SK-N-SH treated with all-trans-retinoic acid at 6 μM for 48 hours (cell line): Measurements from ENCODE around the gene EPS8.

ENCODE experiments used
- CREB5 ChIP-seq: fragments of 250-450 bp; sonication (Bioruptor Pico); IDR thresholded peaks from 2 replicates; pipeline ENCODE4 v1.5.1; 2020; ENCODE audit warnings: low read depth, mild to moderate bottlenecking, moderate library complexity
- CSDC2 ChIP-seq: fragments of 250-450 bp; sonication (Bioruptor Pico); IDR thresholded peaks from 2 replicates; pipeline ENCODE4 v1.5.0; 2020; ENCODE audit warnings: mild to moderate bottlenecking, moderate library complexity
- ESRRG ChIP-seq: fragments of 250-450 bp; sonication (Bioruptor Pico); IDR thresholded peaks from 2 replicates; pipeline ENCODE4 v1.6.1; 2021; ENCODE audit warnings: mild to moderate bottlenecking
- GLIS3 ChIP-seq: fragments of 250-450 bp; sonication (Bioruptor Pico); IDR thresholded peaks from 2 replicates; pipeline ENCODE4 v1.5.0; 2020; ENCODE audit warnings: mild to moderate bottlenecking, moderate library complexity
- ISL1 ChIP-seq: fragments of 250-450 bp; sonication (Bioruptor Pico); IDR thresholded peaks from 2 replicates; pipeline ENCODE4 v2.1.2; 2022; ENCODE audit warnings: mild to moderate bottlenecking, moderate library complexity
- OSR1 ChIP-seq: fragments of 250-450 bp; sonication (Bioruptor Pico); IDR thresholded peaks from 2 replicates; pipeline ENCODE4 v1.8.0; 2022; ENCODE audit warnings: moderate library complexity, mild to moderate bottlenecking, inconsistent platforms
- RARB ChIP-seq: fragments of 250-450 bp; sonication (Bioruptor Pico); IDR thresholded peaks from 2 replicates; pipeline ENCODE4 v1.8.0; 2021; ENCODE audit warnings: mild to moderate bottlenecking, moderate library complexity
- TCF4 ChIP-seq: fragments of 250-450 bp; sonication (Bioruptor Pico); IDR thresholded peaks from 2 replicates; pipeline ENCODE4 v1.8.0; 2021; ENCODE audit warnings: mild to moderate bottlenecking, moderate library complexity, borderline replicate concordance
- TOX ChIP-seq: fragments of 250-450 bp; sonication (Bioruptor Pico); IDR thresholded peaks from 2 replicates; pipeline ENCODE4 v1.8.0; 2021; ENCODE audit warnings: mild to moderate bottlenecking, moderate library complexity, borderline replicate concordance
- ZC3H10 ChIP-seq: fragments of 250-450 bp; sonication (Bioruptor Pico); IDR thresholded peaks from 2 replicates; pipeline ENCODE4 v1.5.1; 2021; ENCODE audit warnings: mild to moderate bottlenecking, moderate library complexity
- ZFP3 ChIP-seq: fragments of 250-450 bp; sonication (Bioruptor Pico); IDR thresholded peaks from 2 replicates; pipeline ENCODE4 v1.5.0; 2020; ENCODE audit warnings: mild to moderate bottlenecking, moderate library complexity
- ZFP30 ChIP-seq: fragments of 450-650 bp; formaldehyde crosslinking; IDR thresholded peaks from 2 replicates; pipeline ENCODE4 v1.5.0; 2022; ENCODE audit warnings: mild to moderate bottlenecking, moderate library complexity
- ZNF8 ChIP-seq: fragments of 450-650 bp; formaldehyde crosslinking; IDR thresholded peaks from 2 replicates; pipeline ENCODE4 v1.5.0; 2020; ENCODE audit warnings: mild to moderate bottlenecking, moderate library complexity
- TF ChIP-seq, protein P1 (sequence below): fragments of 250-450 bp; sonication (Bioruptor Pico); IDR thresholded peaks from 2 replicates; pipeline ENCODE4 v1.8.0; 2020; ENCODE audit warnings: mild to moderate bottlenecking, moderate library complexity, borderline replicate concordance

GRCh38 chr12:15752785-15753184 lies 36.4 kb downstream of the EPS8 start:
- TF ChIP-seq ZFP30 (CRISPR knock-in tag), result no peak
- no peak for TF ChIP-seq ZFP3 (CRISPR knock-in tag)
- TF ChIP-seq, protein P1, sequence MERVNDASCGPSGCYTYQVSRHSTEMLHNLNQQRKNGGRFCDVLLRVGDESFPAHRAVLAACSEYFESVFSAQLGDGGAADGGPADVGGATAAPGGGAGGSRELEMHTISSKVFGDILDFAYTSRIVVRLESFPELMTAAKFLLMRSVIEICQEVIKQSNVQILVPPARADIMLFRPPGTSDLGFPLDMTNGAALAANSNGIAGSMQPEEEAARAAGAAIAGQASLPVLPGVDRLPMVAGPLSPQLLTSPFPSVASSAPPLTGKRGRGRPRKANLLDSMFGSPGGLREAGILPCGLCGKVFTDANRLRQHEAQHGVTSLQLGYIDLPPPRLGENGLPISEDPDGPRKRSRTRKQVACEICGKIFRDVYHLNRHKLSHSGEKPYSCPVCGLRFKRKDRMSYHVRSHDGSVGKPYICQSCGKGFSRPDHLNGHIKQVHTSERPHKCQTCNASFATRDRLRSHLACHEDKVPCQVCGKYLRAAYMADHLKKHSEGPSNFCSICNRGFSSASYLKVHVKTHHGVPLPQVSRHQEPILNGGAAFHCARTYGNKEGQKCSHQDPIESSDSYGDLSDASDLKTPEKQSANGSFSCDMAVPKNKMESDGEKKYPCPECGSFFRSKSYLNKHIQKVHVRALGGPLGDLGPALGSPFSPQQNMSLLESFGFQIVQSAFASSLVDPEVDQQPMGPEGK (CRISPR knock-in tag), result no peak
- no peak for TF ChIP-seq ZC3H10 (CRISPR knock-in tag)
- no peak for TF ChIP-seq ESRRG (CRISPR knock-in tag)
- TF ChIP-seq RARB (CRISPR knock-in tag), result no peak
- TF ChIP-seq TCF4 (CRISPR knock-in tag), result no peak
- no peak for TF ChIP-seq ISL1
- TF ChIP-seq CREB5 (CRISPR knock-in tag), result no peak
- no peak for TF ChIP-seq OSR1 (CRISPR knock-in tag)
- TF ChIP-seq TOX, result no peak
- no peak for TF ChIP-seq CSDC2 (CRISPR knock-in tag)
- no peak for TF ChIP-seq GLIS3 (CRISPR knock-in tag)
- no peak for TF ChIP-seq ZNF8
